Measurements from ENCODE around the gene PRKAG2.

DNA sequence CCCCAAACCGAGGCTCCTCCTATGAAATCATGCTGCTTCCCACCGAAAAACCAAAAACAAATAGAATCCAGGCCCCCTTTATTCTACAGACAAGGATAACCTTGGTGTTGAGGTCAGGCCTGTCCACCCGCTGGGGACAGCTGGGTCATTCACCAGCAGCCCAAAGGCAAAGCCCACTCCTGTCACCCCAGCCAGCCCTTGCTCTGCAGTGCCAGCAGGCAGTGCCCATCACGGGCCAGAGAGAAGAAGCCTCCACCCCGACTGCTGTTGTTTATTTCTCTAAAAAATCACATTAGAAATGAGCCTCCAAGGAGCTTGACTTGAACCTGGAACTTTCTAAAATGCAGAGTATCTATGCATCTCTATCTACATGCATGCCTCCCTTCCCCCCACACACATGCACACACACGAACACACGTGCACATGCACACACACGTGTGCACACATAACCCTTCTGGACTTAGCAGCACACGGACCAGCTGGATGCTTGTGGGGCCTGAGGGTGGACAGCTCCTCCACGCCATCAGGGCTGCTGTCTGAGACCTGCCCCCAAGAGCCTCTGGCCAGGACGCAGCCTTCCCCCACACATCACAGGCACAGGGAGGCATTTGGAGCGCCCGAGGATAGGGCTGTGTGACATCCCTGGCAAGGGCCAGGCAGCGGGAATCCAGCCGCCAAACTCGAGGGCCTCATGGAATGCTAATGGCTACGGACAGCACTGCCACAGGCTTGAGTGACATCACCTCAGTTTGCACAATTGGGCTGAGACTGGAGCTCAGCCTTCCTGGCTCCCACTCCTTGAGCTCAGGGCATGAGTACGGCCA is 22.8 kb downstream of the PRKAG2 start:
- TF ChIP-seq, protein P1, sequence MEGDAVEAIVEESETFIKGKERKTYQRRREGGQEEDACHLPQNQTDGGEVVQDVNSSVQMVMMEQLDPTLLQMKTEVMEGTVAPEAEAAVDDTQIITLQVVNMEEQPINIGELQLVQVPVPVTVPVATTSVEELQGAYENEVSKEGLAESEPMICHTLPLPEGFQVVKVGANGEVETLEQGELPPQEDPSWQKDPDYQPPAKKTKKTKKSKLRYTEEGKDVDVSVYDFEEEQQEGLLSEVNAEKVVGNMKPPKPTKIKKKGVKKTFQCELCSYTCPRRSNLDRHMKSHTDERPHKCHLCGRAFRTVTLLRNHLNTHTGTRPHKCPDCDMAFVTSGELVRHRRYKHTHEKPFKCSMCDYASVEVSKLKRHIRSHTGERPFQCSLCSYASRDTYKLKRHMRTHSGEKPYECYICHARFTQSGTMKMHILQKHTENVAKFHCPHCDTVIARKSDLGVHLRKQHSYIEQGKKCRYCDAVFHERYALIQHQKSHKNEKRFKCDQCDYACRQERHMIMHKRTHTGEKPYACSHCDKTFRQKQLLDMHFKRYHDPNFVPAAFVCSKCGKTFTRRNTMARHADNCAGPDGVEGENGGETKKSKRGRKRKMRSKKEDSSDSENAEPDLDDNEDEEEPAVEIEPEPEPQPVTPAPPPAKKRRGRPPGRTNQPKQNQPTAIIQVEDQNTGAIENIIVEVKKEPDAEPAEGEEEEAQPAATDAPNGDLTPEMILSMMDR (IDR thresholded peaks at IDR 0.05; ENCODE audit: low read length) = no peak
- TF ChIP-seq EZH2 (IDR thresholded peaks at IDR 0.05; ENCODE audit: borderline replicate concordance, low read length) = no peak

Data from OCI-LY1 (cell line).